ENCODE results near the gene ERI3. TPM values are rescaled to one million over a fixed set of nuclear protein-coding genes. Genes with fewer than 3 reads are reported as not detected.

Gene ERI3
- total and polyA plus RNA-seq, 2 donors (not counting 3 experiments of a cell fraction or from before 2014, with no cell fraction given) = 45.3 to 94.0 TPM

DNA sequence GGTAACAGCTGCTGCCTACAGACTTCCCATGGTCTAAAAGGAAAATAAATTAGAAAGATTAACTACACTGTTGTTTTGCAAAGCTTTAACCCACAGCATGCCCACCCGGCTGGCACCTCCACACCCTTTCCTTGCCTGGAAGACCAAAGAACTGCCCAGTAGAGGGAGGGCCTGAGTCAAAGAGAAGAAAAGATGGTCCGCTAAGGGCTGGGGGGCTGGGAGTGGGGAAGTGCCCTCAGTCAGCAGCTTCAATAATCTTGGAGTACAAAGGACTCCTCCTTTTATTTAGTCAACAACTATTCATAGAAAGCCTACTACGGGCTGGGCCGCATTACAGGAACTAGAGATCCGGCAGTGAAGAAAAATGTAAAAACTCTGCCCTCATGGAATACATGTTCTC, 40.6 kb downstream of the ERI3 start:
- no peak overlapping the region for H3K9ac ChIP-seq (replicated peaks; ENCODE audit: extremely low read depth, insufficient read depth, low read length)
- H2AFZ ChIP-seq (ENCODE audit: low read depth, low read length) = no peak overlapping the region
- no peaks in the 10 kb centered on the region for H3K9me3 ChIP-seq (replicated peaks; ENCODE audit: control insufficient read depth, insufficient read depth, low read length)
- dilution Hi-C loops (cut with MboI; ENCODE audit: extremely low pct_ligation_motif_present, low sequenced_read_pairs) (no loop called here), intact Hi-C loops (cut with micrococcal nuclease) (no loop called here)
- no peak overlapping the region for H3K27ac ChIP-seq (ENCODE audit: insufficient read depth, low read depth, low read length)
- H3K4me2 ChIP-seq (ENCODE audit: insufficient read depth, low read length) = no peak overlapping the region
- H3K27me3 ChIP-seq (ENCODE audit: control insufficient read depth in 2 of 2, insufficient read depth in 2 of 2, low read length in 2 of 2) = no peaks in the 10 kb centered on the region
- CTCF ChIA-PET = interaction anchor here (1.0 to 2.7 kb wide), 5 partner anchors 14 to 281 kb away, joined by 3 to 11 read pairs (median 3); no protein-coding TSS in a partner anchor
- H3K79me2 ChIP-seq (ENCODE audit: control insufficient read depth, insufficient read depth, low read length) = no peaks in the 10 kb centered on the region
- no peaks in the 10 kb centered on the region for H3K4me1 ChIP-seq (ENCODE audit: control insufficient read depth, extremely low read depth, insufficient read depth, low read length)
- H3K4me3 ChIP-seq (replicated peaks in 1 of 3; ENCODE audit: insufficient read depth in 1 of 3, low read depth in 1 of 3, low read length in 3 of 3) = no peak overlapping the region
- TF ChIP-seq GATA2 (IDR thresholded peaks at IDR 0.05; ENCODE audit: insufficient read depth, insufficient read length, low read depth, low read length) (no peak), CTCF (IDR thresholded peaks at IDR 0.05; ENCODE audit: extremely low read depth in 1 of 2, insufficient read depth in 1 of 2, low read depth in 1 of 2, low read length in 2 of 2) (no peak), EZH2 (IDR thresholded peaks at IDR 0.05; ENCODE audit: borderline replicate concordance, low read depth, low read length, severe bottlenecking) (no peak), MYC (IDR thresholded peaks at IDR 0.05; ENCODE audit: low read depth, low read length) (no peak), POLR2AphosphoS5 (IDR thresholded peaks at IDR 0.05; ENCODE audit: insufficient read depth, low read depth, low read length) (no peak), MAX (IDR thresholded peaks at IDR 0.05; ENCODE audit: insufficient read depth, insufficient read length) (no peak)
- POLR2A ChIA-PET = no interaction called here
- H3K36me3 ChIP-seq (ENCODE audit: control insufficient read depth in 2 of 2, extremely low read depth in 1 of 2, insufficient read depth in 2 of 2, low read length in 2 of 2) = peaks cover 2 to 20% of the 10 kb centered on the region in 2 experiments
- no TSS peak for BruUV-seq (replicated peaks)
- FAIRE-seq = peak; percentile 4
- no peaks in the 10 kb centered on the region for H3K9me1 ChIP-seq (replicated peaks; ENCODE audit: control insufficient read depth, extremely low read depth, insufficient read depth, low read length)
- DNase-seq (ENCODE audit: low read depth, low spot score) = no peak
- no peaks in the 10 kb centered on the region for H4K20me1 ChIP-seq (replicated peaks; ENCODE audit: control insufficient read depth, extremely low read depth, insufficient read depth, low read length)

All from endothelial cell of umbilical vein (primary cell).